ENCODE data around the gene SYT3. TPM values are rescaled to one million over a fixed set of nuclear protein-coding genes. Genes with fewer than 3 reads are reported as not detected.
"Not testable (repeated sequence)": the region's sequence is repeated elsewhere in the genome, so short reads cannot be mapped to it uniquely, and the experiment has no call there.

SYT3 gene
- total and polyA plus RNA-seq, 2 of the 8 experiments (the other 6 are each of a cell fraction or from before 2014, with no cell fraction given): 6.7 to 17.3 TPM

- H3K27ac ChIP-seq (ENCODE audit: low read depth, low read length); H2BK120ac ChIP-seq (replicated peaks; ENCODE audit: low read depth, low read length); H3K4me1 ChIP-seq (replicated peaks in 1 of 4; ENCODE audit: control insufficient read depth in 3 of 4, insufficient read depth in 4 of 4, low read length in 3 of 4); H2BK15ac ChIP-seq (ENCODE audit: low read length); H3K4me3 ChIP-seq (ENCODE audit: extremely low read depth in 1 of 4, insufficient read depth in 2 of 4, low read depth in 3 of 4, low read length in 4 of 4); H4K8ac ChIP-seq (ENCODE audit: extremely low read depth, insufficient read depth, low read length); POLR2A ChIA-PET (ENCODE audit: partially characterized antibody); H3K9me3 ChIP-seq (ENCODE audit: insufficient read depth in 2 of 2, low read depth in 1 of 2, low read length in 1 of 2); H4K5ac ChIP-seq (ENCODE audit: insufficient read length, low read depth, low read length); FAIRE-seq; H3K79me1 ChIP-seq (ENCODE audit: low read depth, low read length); DNase-seq (ENCODE audit: low read depth in 1 of 2, low spot score in 2 of 2); H3K23me2 ChIP-seq (ENCODE audit: low read depth, low read length); H3K14ac ChIP-seq (ENCODE audit: insufficient read length); H2AK5ac ChIP-seq (ENCODE audit: low read depth, low read length); H2AFZ ChIP-seq (ENCODE audit: low read length); H3K27me3 ChIP-seq (replicated peaks in 1 of 4; ENCODE audit: control insufficient read depth in 3 of 4, extremely low read depth in 1 of 4, insufficient read depth in 3 of 4, low read length in 3 of 4); H3K4me2 ChIP-seq (ENCODE audit: insufficient read depth in 1 of 2, low read depth in 2 of 2, low read length in 2 of 2); H3K23ac ChIP-seq (ENCODE audit: insufficient read length); H2BK12ac ChIP-seq (ENCODE audit: low read depth, low read length); H3K9ac ChIP-seq (replicated peaks in 1 of 4; ENCODE audit: extremely low read depth in 1 of 4, low read depth in 3 of 4, low read length in 3 of 4); H4K20me1 ChIP-seq (replicated peaks in 1 of 2; ENCODE audit: control insufficient read depth in 1 of 2, insufficient read depth in 2 of 2, low read length in 2 of 2); H3K36me3 ChIP-seq (ENCODE audit: control insufficient read depth in 2 of 4, insufficient read depth in 4 of 4, low read length in 3 of 4); H4K91ac ChIP-seq (replicated peaks; ENCODE audit: insufficient read length, low read length); H2BK20ac ChIP-seq (ENCODE audit: low read length); H3K18ac ChIP-seq (ENCODE audit: extremely low read depth, low read length); H3K4ac ChIP-seq (replicated peaks; ENCODE audit: insufficient read length, low read depth, low read length); H3K56ac ChIP-seq (replicated peaks; ENCODE audit: insufficient read length, low read depth, low read length); H3K79me2 ChIP-seq (ENCODE audit: control insufficient read depth in 1 of 2, insufficient read depth in 2 of 2, low read length in 2 of 2); H2BK5ac ChIP-seq (ENCODE audit: low read depth, low read length): not testable (repeated sequence)
- WGBS, 2 experiments (ENCODE audit: extremely low coverage in 1 of 2, insufficient coverage in 1 of 2, insufficient read length in 1 of 2, insufficient replicate concordance in 2 of 2, low coverage in 1 of 2, low lambda C conversion rate in 2 of 2, missing lambda C conversion rate in 1 of 2): 89% methylated on average over 11 of the region's 11 CpGs; no CpG with 5 or more reads in 1 of the 2 experiments
- CTCF ChIA-PET (ENCODE audit: partially characterized antibody): interaction anchor here (1.1 kb wide), 2 partner anchors 75 to 94 kb away, joined by 3 read pairs; no protein-coding TSS in a partner anchor
Observed at GRCh38 chr19:50612504-50613404, 26.9 kb downstream of the SYT3 start.

Data from H1 (cell line).